Ascending aorta (tissue), 2 donors: ENCODE measurements around the gene TEX101. TPM values are rescaled to one million over a fixed set of nuclear protein-coding genes. Genes with fewer than 3 reads are reported as not detected.

Experiments used
- DNase-seq, 2 donors: peaks; one replicate each; pipeline ENCODE4 v3.0.0-alpha.2; 2019; ENCODE audit warnings: low spot score in 2 of 2
- H3K27ac ChIP-seq, 2 donors: fragments of 200-600 bp; sonication (generic); one replicate each; pipeline ENCODE4 v1.5.1; 2016 to 2017; ENCODE audit warnings: mild to moderate bottlenecking in 1 of 2
- H3K27me3 ChIP-seq: fragments of 200-600 bp; sonication (generic); one replicate; pipeline ENCODE4 v1.5.1; 2017
- H3K36me3 ChIP-seq, 2 donors: fragments of 200-600 bp; sonication (generic); one replicate each; pipeline ENCODE4 v1.5.1; 2016
- H3K4me1 ChIP-seq, 2 donors: fragments of 200-600 bp; sonication (generic); one replicate each; pipeline ENCODE4 v1.5.1; 2016 to 2017; ENCODE audit warnings: mild to moderate bottlenecking in 1 of 2
- H3K4me3 ChIP-seq, 2 donors: fragments of 200-600 bp; sonication (generic); one replicate each; pipeline ENCODE4 v1.5.1; 2016 to 2017; ENCODE audit warnings: mild to moderate bottlenecking in 1 of 2
- H3K9me3 ChIP-seq, 2 donors: fragments of 200-600 bp; sonication (generic); one replicate each; pipeline ENCODE4 v1.5.1; 2016
- CTCF ChIP-seq, 3 experiments: fragments of 200-600 bp in 2 of 3; fragments of 450-650 bp in 1 of 3; sonication (generic) in 2 of 3; IDR thresholded peaks; one replicate each; pipeline ENCODE4 v1.5.1; 2016 to 2019; ENCODE audit warnings: antibody characterized with exemption in 3 of 3, mild to moderate bottlenecking in 1 of 3, moderate library complexity in 1 of 3
- intact Hi-C: fragments of 100-400 bp; cut with DNase I; formaldehyde crosslinking; loops from one replicate; pipeline ENCODE4 v1.15.1; 2023
- total RNA-seq: library from RNA; depleted of rRNA; stranded (reverse); fragments of >200 nt; gene quantifications from one replicate; pipeline ENCODE4 v1.1.0, GENCODE V29; 2016

The TEX101 gene
- total RNA-seq, 1 donor from 2014 or later = not detected

GRCh38 chr19:43447655-43448054, 33.0 kb downstream of the TEX101 start:
- Histone ChIP-seq H3K4me1 (no peaks in the 10 kb centered on the region), H3K27me3 (no peaks in the 10 kb centered on the region), H3K27ac (no peak overlapping the region), H3K36me3 (no peaks in the 10 kb centered on the region), H3K4me3 (no peak overlapping the region), H3K9me3 (no peaks in the 10 kb centered on the region)
- TF ChIP-seq CTCF (IDR thresholded peaks at IDR 0.05) = no peak
- no peak for DNase-seq
- intact Hi-C loops = loop anchor here (1.0 to 10.0 kb wide), 3 partner anchors 57 to 207 kb away; partner anchors contain the start of gene PHLDB3

- Histone ChIP-seq H3K36me3 (no peaks in the 10 kb centered on the region), H3K4me1 (no peaks in the 10 kb centered on the region), H3K9me3 (no peaks in the 10 kb centered on the region), H3K27me3 (no peaks in the 10 kb centered on the region), H3K4me3 (no peak overlapping the region), H3K27ac (no peak overlapping the region)
- intact Hi-C loops = no loop called here
- no peak for TF ChIP-seq CTCF (IDR thresholded peaks at IDR 0.05)
- no peak for DNase-seq
These were observed 35.9 kb downstream of the TEX101 start for GRCh38 chr19:43450545-43450997.

GRCh38 chr19:43452582-43452981, 37.9 kb downstream of the TEX101 start:
- no peak for DNase-seq
- intact Hi-C loops = no loop called here
- Histone ChIP-seq H3K4me3 (no peak overlapping the region), H3K27me3 (no peaks in the 10 kb centered on the region), H3K36me3 (no peaks in the 10 kb centered on the region), H3K4me1 (no peaks in the 10 kb centered on the region), H3K27ac (no peak overlapping the region), H3K9me3 (no peaks in the 10 kb centered on the region)
- no peak for TF ChIP-seq CTCF (IDR thresholded peaks at IDR 0.05)

GRCh38 chr19:43454031-43454430, 39.3 kb downstream of the TEX101 start:
- no peak for TF ChIP-seq CTCF (IDR thresholded peaks at IDR 0.05)
- DNase-seq = no peak
- H3K9me3 ChIP-seq = no peaks in the 10 kb centered on the region
- no peaks in the 10 kb centered on the region for H3K4me1 ChIP-seq
- H3K4me3 ChIP-seq = no peak overlapping the region
- H3K27me3 ChIP-seq = no peaks in the 10 kb centered on the region
- no peaks in the 10 kb centered on the region for H3K36me3 ChIP-seq
- intact Hi-C loops = no loop called here
- H3K27ac ChIP-seq = no peak overlapping the region

- Histone ChIP-seq H3K9me3 (no peaks in the 10 kb centered on the region), H3K4me3 (no peak overlapping the region), H3K27me3 (no peaks in the 10 kb centered on the region), H3K36me3 (no peaks in the 10 kb centered on the region), H3K27ac (no peak overlapping the region), H3K4me1 (no peaks in the 10 kb centered on the region)
- intact Hi-C loops = no loop called here
- no peak for DNase-seq
- TF ChIP-seq CTCF (IDR thresholded peaks at IDR 0.05) = no peak
These were observed 40.8 kb downstream of the TEX101 start for GRCh38 chr19:43455321-43456113.
